NCI-H510A treated with DMSO at 0.1 percent for 48 hours (cell line): ENCODE results near the gene GLRX5.
A peak's percentile ranks its signal among the peaks of the same experiment; 100 is the strongest.

Experiments
- DNase-seq: peaks from one replicate; lab custom pipeline; 2025; lab: John Stamatoyannopoulos, UW

Gene GLRX5

DNA sequence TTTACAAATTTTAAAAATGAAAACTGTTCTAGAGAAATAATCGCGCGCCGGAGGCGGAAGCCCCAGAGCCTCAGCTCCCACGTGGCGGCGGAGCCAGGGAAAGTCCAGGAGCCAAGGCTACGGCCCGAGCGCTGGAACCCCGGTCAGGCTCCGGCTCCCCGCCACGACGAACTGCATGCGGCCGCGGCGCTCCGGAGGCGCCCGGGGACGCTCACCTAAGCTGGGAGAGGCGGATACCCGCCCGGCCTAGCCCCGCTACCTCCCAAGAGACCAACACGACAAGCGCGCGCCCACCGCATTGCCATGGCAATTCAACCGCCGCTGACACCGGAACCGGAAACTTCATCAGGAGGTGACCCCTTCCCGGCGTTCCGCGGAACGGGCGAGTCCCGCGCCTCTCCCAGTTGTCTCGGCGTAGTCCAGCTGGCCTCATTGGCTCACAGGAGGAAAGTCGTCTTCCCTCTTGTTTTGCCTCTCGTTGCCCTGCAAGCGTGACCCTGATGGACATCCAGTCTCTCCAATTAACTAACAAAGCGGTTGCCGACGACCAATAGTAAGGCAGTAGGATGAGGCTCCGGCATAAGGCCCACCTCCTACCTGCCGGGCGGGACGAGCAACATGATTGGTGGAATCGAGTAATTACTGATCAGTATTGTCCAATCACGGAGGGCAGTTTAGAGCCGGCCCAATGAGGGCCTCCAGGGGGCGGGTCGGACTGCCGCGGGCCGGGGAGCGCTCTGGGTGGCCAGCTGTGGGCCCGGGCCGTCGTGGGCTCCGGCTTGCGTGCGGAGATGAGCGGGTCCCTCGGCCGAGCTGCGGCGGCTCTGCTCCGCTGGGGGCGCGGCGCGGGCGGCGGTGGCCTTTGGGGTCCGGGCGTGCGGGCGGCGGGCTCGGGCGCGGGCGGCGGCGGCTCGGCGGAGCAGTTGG is at the start of gene GLRX5:
TSS of gene GLRX5 (plus strand) at position 752 of the 927 bp plus-strand sequence. CDS start at position 792, 40 bp downstream.
- DNase-seq: peak; percentile 99

GRCh38 chr14:95485222-95485819 is 49.5 kb upstream of the GLRX5 start:
- no peak for DNase-seq

GRCh38 chr14:95486875-95487668 is 47.8 kb upstream of the GLRX5 start:
- peak; percentile 30 for DNase-seq

DNA sequence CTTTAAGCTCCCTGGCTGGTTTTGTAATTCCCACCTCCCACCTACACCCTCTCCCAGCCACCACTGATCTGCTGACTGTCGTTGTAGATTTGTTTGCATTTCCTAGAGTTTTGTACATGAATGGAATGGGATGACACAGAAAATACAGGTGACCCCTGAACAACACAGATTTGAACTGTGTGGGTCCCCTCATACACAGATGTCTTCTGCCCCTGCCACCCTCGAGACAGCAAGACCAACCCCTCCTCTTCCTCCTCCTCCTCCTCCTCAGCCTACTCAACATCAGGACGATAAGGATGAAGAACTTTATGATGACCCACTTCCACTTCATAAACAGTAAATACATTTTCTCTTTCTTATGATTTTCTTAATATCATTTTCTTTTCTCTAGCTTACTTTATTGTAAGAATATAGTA is 47.2 kb upstream of the GLRX5 start:
- DNase-seq: no peak

DNA sequence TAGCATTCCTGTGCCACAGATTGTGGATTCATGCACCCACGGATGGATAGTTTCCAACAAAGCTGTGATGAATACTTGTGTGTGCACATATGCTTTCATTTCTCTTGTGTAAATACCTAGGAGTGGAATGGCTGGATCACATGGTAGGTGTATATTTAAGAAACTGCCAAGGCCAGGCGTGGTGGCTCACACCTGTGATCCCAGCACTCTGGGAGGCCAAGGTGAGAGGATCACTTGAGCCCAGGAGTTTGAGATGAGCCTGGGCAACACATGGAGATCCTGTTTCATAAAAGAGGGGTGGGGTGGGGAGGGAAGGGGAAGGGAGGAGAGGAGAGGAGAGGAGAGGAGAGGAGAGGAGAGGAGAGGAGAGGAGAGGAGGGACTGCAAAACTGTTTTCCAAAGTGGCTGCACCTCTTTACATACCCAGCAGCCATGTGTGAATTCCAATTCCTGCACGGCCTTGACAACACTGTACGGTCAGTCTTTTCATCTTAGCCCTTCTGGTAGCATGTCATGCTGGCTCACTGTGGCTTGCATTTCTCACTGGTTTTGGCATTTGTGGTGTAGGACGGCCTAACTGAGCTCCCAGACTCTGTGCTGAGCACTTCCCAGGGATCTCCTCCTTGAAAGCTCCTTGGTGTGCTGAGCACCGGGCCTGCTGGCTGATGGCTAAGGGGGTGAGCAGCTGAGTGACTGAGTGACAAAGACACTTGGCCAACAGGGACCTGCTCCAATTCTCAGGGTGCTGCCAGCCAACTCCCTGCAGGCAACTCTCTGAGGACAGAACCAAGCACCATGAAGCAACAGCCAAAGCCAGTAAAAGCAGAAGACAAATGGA is 46.3 kb upstream of the GLRX5 start:
- no peak for DNase-seq

DNA sequence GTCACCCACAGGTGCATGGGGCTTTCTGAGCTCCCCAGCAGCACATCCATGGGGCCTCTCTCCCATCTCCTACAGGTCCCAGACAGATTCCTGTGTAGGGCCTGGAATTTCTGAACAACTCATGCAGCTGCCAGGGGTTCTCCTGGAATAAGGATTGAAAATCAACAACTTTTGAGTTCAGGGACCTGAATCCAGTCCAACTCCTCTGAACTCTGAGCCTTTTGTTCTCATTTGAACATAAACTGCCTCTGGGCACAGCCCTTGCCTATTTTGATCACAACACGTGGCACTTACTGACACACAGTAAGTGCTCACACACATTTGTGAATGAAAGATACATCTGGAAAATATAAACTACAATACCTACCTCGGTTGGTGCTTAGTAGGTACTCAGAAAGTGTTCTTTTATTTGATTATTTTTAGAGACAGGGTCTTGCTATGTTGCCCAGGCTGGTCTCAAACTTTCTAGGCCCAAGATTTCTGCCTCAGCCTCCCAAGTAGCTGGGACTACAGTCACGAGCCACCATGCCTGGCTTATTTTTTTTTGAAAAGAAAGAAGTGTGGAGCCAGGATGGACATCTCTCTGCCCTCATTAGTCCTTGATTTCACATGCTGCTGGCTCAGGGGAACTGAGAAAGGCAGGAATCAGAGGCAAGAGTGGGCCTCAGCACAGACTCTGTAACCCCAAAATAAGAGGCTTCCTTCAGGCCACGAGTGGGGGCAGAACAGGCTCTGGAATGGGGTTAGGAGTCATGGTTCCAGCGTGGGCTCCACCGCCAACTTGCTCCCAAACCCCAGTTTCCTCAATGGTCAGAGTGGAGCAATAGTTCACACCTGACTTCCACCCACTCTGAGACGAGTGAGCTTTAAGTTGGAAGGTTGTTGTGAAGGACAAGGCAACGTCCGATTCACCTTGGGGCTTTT is 45.4 kb upstream of the GLRX5 start:
- DNase-seq: no peak

GRCh38 chr14:95490138-95490509 is 44.7 kb upstream of the GLRX5 start:
- DNase-seq: no peak

GRCh38 chr14:95490727-95491451 is 44.0 kb upstream of the GLRX5 start:
- DNase-seq: no peak

DNA sequence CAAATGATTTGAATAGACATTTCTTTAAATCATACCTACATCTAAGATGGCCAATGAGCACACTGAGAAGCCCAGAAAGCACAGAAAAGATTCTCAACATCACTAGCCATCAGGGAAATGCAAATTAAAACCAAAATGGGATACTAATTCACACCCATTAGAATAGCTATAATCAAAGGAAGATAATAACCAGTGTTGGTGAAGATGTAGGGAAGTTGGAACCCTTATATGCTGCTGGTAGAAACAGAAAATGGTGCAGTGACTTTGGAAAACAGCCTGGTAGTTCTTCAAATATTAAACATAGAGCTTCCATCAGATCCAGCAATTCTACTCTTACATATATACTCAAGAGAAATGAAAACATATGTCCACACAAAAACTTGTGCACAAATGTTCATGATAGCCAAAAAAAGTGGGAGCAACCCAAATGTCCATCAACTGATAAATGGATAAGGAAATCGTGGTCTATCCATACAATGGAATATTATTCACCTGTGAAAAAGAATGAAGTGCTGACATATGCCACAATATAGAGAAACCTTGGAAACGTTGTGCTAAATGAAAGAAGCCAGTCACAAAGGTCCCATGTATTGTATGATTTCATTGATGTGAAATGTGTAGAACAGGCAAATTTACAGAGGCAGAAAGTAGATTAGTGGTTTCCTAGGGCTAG is 42.8 kb upstream of the GLRX5 start:
- no peak for DNase-seq

- DNase-seq: no peak
Observed at GRCh38 chr14:95493503-95493902, 41.3 kb upstream of the GLRX5 start.

DNA sequence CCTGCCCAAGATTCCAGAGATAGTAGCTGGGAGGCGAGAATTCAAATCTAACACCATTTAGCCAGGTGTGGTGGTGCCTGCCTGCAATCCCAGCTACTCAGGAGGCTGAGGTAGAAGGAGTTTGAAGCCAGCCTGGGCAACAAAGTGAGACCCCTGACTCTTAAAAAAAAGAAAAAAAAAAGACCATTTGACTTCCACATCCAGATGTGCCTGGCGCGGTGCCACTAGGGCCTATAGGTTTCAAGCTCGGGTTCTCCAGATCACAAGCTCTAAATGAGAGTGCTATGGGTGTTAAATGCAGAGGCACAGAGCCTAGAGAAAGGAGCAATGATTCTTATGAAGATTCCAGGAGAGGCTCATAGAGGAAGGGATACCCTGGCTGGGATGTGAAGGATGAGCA is 40.9 kb upstream of the GLRX5 start:
- DNase-seq: no peak

DNA sequence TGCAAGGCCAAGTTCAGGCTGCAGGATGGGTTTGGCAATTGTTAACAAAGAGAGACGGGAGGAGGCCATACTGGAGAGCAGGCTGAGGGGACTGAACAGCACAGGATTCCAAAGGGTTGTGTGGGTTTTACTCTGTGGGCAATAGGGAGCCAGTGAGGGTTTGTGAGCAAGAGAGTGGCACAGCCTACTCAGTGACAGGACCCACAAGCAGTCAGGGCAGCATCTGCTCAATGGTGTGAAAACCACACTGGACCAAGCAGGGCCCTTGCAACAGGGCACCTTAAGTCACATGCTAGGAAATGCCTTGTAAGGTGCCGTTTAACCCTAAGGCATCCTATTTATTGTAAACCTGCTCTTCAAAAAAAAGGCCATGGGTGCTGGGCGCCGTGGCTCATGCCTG is 40.4 kb upstream of the GLRX5 start:
- DNase-seq: no peak

GRCh38 chr14:95495076-95495475 is 39.8 kb upstream of the GLRX5 start:
- DNase-seq: no peak

DNA sequence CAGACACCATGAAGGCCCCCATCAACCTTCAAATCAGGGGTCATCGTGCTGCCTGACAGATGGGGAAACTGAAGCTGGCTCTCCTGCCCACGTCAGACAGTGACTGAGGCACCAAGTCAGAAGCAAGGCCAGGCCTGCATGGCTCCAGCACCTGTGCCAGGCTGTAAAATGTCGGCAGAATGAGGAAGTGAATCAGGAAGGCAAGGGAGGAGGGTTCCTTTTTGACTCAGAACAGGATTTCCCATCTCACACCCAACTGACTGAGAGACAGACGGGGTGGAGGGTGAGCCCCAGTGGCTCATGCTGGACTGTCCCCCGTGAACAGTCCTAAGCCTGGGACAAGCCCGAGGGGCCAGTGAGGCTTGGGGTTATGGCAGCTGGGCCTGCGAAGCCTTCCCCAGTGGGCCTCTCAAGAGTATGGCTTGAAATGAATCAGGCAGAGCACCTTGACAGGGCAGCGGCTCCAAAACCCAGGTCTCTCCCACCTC is 39.3 kb upstream of the GLRX5 start:
- DNase-seq: no peak

GRCh38 chr14:95496111-95496681 is 38.7 kb upstream of the GLRX5 start:
- DNase-seq: no peak

- DNase-seq: no peak
Observed at GRCh38 chr14:95496690-95497259, 38.1 kb upstream of the GLRX5 start.

- DNase-seq: no peak
Observed at GRCh38 chr14:95497561-95498011, 37.3 kb upstream of the GLRX5 start.

- DNase-seq: no peak
Observed at GRCh38 chr14:95498622-95499353, 36.1 kb upstream of the GLRX5 start.
